H1 (cell line): ENCODE data around the gene TMEM116. TPM values are rescaled to one million over a fixed set of nuclear protein-coding genes. Genes with fewer than 3 reads are reported as not detected.

Experiments
- CTCF ChIA-PET: fragments of 300-600 bp; sonication (Branson Sonifier 250); formaldehyde crosslinking; loops from one replicate; lab custom pipeline; 2021; ENCODE audit not compliant: partially characterized antibody; lab: Charles Lee
- POLR2A ChIA-PET: fragments of 300-600 bp; sonication (Branson Sonifier 250); formaldehyde crosslinking; loops from one replicate; lab custom pipeline; 2021; ENCODE audit warnings: inconsistent platforms; ENCODE audit not compliant: partially characterized antibody; lab: Charles Lee
- DNase-seq, 2 experiments: peaks; one replicate each; pipeline versions ENCODE4 v3.0.0 to v3.0.0-alpha.2; 2010 to 2022; ENCODE audit warnings: low spot score in 2 of 2, low read depth in 1 of 2, mixed read lengths in 1 of 2
- FAIRE-seq: peaks from 2 replicates; lab custom pipeline; 2011; peaks lifted over from hg19 to GRCh38; lab: Jason Lieb, UNC
- H2AFZ ChIP-seq: 2 replicates; pipeline ENCODE4 v1.8.1; 2012; ENCODE audit warnings: low read length, inconsistent platforms
- H2AK5ac ChIP-seq: 2 replicates; pipeline ENCODE4 v1.6.1; 2013; ENCODE audit warnings: low read depth, low read length
- H2BK120ac ChIP-seq: replicated peaks from 2 replicates; pipeline ENCODE3; 2013; ENCODE audit warnings: low read depth, low read length, inconsistent platforms
- H2BK12ac ChIP-seq: 2 replicates; pipeline ENCODE4 v1.6.1; 2013; ENCODE audit warnings: low read depth, low read length
- H2BK15ac ChIP-seq: 2 replicates; pipeline ENCODE4 v1.6.1; 2013; ENCODE audit warnings: low read length
- H2BK20ac ChIP-seq: 2 replicates; pipeline ENCODE4 v1.6.1; 2013; ENCODE audit warnings: low read length
- H2BK5ac ChIP-seq: 2 replicates; pipeline ENCODE4 v1.6.1; 2013; ENCODE audit warnings: low read depth, low read length
- H3K14ac ChIP-seq: 2 replicates; pipeline ENCODE4 v1.6.1; 2013; ENCODE audit warnings: inconsistent platforms; ENCODE audit not compliant: insufficient read length
- H3K18ac ChIP-seq: 2 replicates; pipeline ENCODE4 v1.6.1; 2013; ENCODE audit warnings: low read length; ENCODE audit errors: extremely low read depth
- H3K23ac ChIP-seq: 2 replicates; pipeline ENCODE4 v1.6.1; 2013; ENCODE audit warnings: inconsistent platforms; ENCODE audit not compliant: insufficient read length
- H3K23me2 ChIP-seq: 2 replicates; pipeline ENCODE4 v1.6.1; 2013; ENCODE audit warnings: low read depth, low read length
- H3K27ac ChIP-seq: 2 replicates; pipeline ENCODE4 v1.6.1; 2011; ENCODE audit warnings: low read depth, low read length, inconsistent platforms
- H3K27me3 ChIP-seq, 4 experiments: replicated peaks in 1 of 4; 1 replicate in 1 of 4; 2 replicates in 3 of 4; pipeline versions ENCODE4 v1.6.1 to v1.8.1; 2011 to 2013; ENCODE audit warnings: low read length in 3 of 4, mild to moderate bottlenecking in 3 of 4, inconsistent platforms in 2 of 4, mixed read lengths in 2 of 4, moderate library complexity in 1 of 4; ENCODE audit not compliant: control insufficient read depth in 3 of 4, insufficient read depth in 3 of 4; ENCODE audit errors: extremely low read depth in 1 of 4
- H3K36me3 ChIP-seq, 4 experiments: 2 replicates each; pipeline versions ENCODE4 v1.6.1 to v1.8.1; 2011 to 2013; ENCODE audit warnings: mild to moderate bottlenecking in 4 of 4, low read length in 3 of 4, moderate library complexity in 2 of 4, control low read depth in 1 of 4, inconsistent platforms in 1 of 4; ENCODE audit not compliant: insufficient read depth in 4 of 4, control insufficient read depth in 2 of 4
- H3K4ac ChIP-seq: replicated peaks from 2 replicates; pipeline ENCODE3; 2013; ENCODE audit warnings: low read length, low read depth, mixed read lengths, inconsistent platforms; ENCODE audit not compliant: insufficient read length
- H3K4me1 ChIP-seq, 4 experiments: replicated peaks in 1 of 4; 1 replicate in 1 of 4; 2 replicates in 3 of 4; pipeline versions ENCODE4 v1.6.1 to v1.8.1; 2011 to 2013; ENCODE audit warnings: low read length in 3 of 4, inconsistent platforms in 2 of 4, mixed read lengths in 1 of 4; ENCODE audit not compliant: insufficient read depth in 4 of 4, control insufficient read depth in 3 of 4
- H3K4me2 ChIP-seq, 2 experiments: 2 replicates each; pipeline versions ENCODE4 v1.6.1 to v1.8.1; 2011 to 2013; ENCODE audit warnings: low read depth in 2 of 2, low read length in 2 of 2, control low read depth in 1 of 2, inconsistent platforms in 1 of 2, mild to moderate bottlenecking in 1 of 2; ENCODE audit not compliant: insufficient read depth in 1 of 2
- H3K4me3 ChIP-seq, 4 experiments: fragments of 200-600, 300-600 bp in 1 of 4; sonication (generic), shearing (Covaris generic), sonication (Bioruptor Twin) in 1 of 4; 2 replicates each; pipeline versions ENCODE4 v1.5.1 to v1.8.1; 2011 to 2016; ENCODE audit warnings: low read length in 4 of 4, low read depth in 3 of 4, control low read depth in 2 of 4, inconsistent platforms in 2 of 4, mild to moderate bottlenecking in 2 of 4, mixed read lengths in 1 of 4, moderate library complexity in 1 of 4; ENCODE audit not compliant: insufficient read depth in 2 of 4; ENCODE audit errors: extremely low read depth in 1 of 4
- H3K56ac ChIP-seq: replicated peaks from 2 replicates; pipeline ENCODE3; 2013; ENCODE audit warnings: low read depth, mild to moderate bottlenecking, mixed read lengths, low read length, inconsistent platforms; ENCODE audit not compliant: insufficient read length
- H3K79me1 ChIP-seq: 2 replicates; pipeline ENCODE4 v1.6.1; 2013; ENCODE audit warnings: low read depth, low read length, control low read depth
- H3K79me2 ChIP-seq, 2 experiments: 2 replicates each; pipeline versions ENCODE4 v1.6.1 to v1.8.1; 2012 to 2013; ENCODE audit warnings: low read length in 2 of 2, mild to moderate bottlenecking in 2 of 2, inconsistent platforms in 1 of 2; ENCODE audit not compliant: insufficient read depth in 2 of 2, control insufficient read depth in 1 of 2
- H3K9ac ChIP-seq, 4 experiments: replicated peaks in 1 of 4; 1 replicate in 1 of 4; 2 replicates in 3 of 4; pipeline versions ENCODE4 v1.6.1 to v1.8.1; 2011 to 2013; ENCODE audit warnings: low read depth in 3 of 4, low read length in 3 of 4, control low read depth in 2 of 4, mild to moderate bottlenecking in 2 of 4, moderate library complexity in 2 of 4, inconsistent platforms in 1 of 4; ENCODE audit errors: extremely low read depth in 1 of 4
- H3K9me3 ChIP-seq, 2 experiments: 2 replicates each; pipeline versions ENCODE4 v1.6.1 to v1.8.1; 2012 to 2013; ENCODE audit warnings: mild to moderate bottlenecking in 2 of 2, moderate library complexity in 2 of 2, control low read depth in 1 of 2, inconsistent platforms in 1 of 2, low read depth in 1 of 2, low read length in 1 of 2, mixed read lengths in 1 of 2; ENCODE audit not compliant: insufficient read depth in 2 of 2
- H4K20me1 ChIP-seq, 2 experiments: replicated peaks in 1 of 2; 2 replicates each; pipeline versions ENCODE3 to v1.8.1; 2011 to 2013; ENCODE audit warnings: inconsistent platforms in 2 of 2, low read length in 2 of 2, mild to moderate bottlenecking in 1 of 2; ENCODE audit not compliant: insufficient read depth in 2 of 2, control insufficient read depth in 1 of 2
- H4K5ac ChIP-seq: 2 replicates; pipeline ENCODE4 v1.6.1; 2013; ENCODE audit warnings: low read length, low read depth, mixed read lengths, inconsistent platforms; ENCODE audit not compliant: insufficient read length
- H4K8ac ChIP-seq: 2 replicates; pipeline ENCODE4 v1.8.0; 2013; ENCODE audit warnings: mild to moderate bottlenecking, moderate library complexity, low read length, inconsistent platforms; ENCODE audit not compliant: insufficient read depth; ENCODE audit errors: extremely low read depth
- H4K91ac ChIP-seq: replicated peaks from 2 replicates; pipeline ENCODE3; 2013; ENCODE audit warnings: low read length, mixed read lengths, inconsistent platforms; ENCODE audit not compliant: insufficient read length
- KDM4A ChIP-seq: IDR thresholded peaks from one replicate; pipeline ENCODE4 v1.7.1; 2012; ENCODE audit warnings: low read depth, mild to moderate bottlenecking, moderate library complexity, low read length, inconsistent platforms; ENCODE audit not compliant: severe bottlenecking
- RBBP5 ChIP-seq: IDR thresholded peaks from 2 replicates; pipeline ENCODE4 v1.7.1; 2012; ENCODE audit warnings: low read depth, mild to moderate bottlenecking, inconsistent platforms, low read length, moderate library complexity, borderline replicate concordance
- SIN3A ChIP-seq, 2 experiments: IDR thresholded peaks in 1 of 2; conservative IDR thresholded peaks in 1 of 2; 2 replicates each; pipeline ENCODE4 v1.6.1; 2011 to 2012; ENCODE audit warnings: low read length in 2 of 2, improper control_type of control experiment in 1 of 2, low read depth in 1 of 2, mild to moderate bottlenecking in 1 of 2
- SIRT6 ChIP-seq: IDR thresholded peaks from one replicate; pipeline ENCODE4 v1.7.1; 2012; ENCODE audit warnings: low read length, inconsistent platforms
- SRF ChIP-seq: IDR thresholded peaks from 2 replicates; pipeline ENCODE4 v1.6.1; 2011; ENCODE audit warnings: mild to moderate bottlenecking, low read depth, low read length, moderate library complexity
- SUZ12 ChIP-seq: fragments of 200-600 bp; sonication (generic); IDR thresholded peaks from 2 replicates; pipeline ENCODE4 v1.6.1; 2012; ENCODE audit warnings: mild to moderate bottlenecking, inconsistent platforms, low read length, moderate library complexity, mixed read lengths
- WGBS, 2 experiments: shearing (Covaris generic) in 1 of 2; methylation state at CpG; one replicate each; pipeline versions ENCODE4 v1.1.6 to v1.1.7; 2013 to 2015; ENCODE audit warnings: low lambda C conversion rate in 2 of 2, mixed read lengths in 2 of 2, inconsistent platforms in 1 of 2, low coverage in 1 of 2, missing lambda C conversion rate in 1 of 2; ENCODE audit not compliant: insufficient replicate concordance in 2 of 2, insufficient coverage in 1 of 2, insufficient read length in 1 of 2; ENCODE audit errors: extremely low coverage in 1 of 2, missing lambda C conversion rate in 1 of 2; 5-methylcytosine and 5-hydroxymethylcytosine counted together
- polyA plus RNA-seq, 7 experiments: library from polyadenylated mRNA; depleted of rRNA in 3 of 7; stranded (reverse) in 5 of 7; unstranded in 2 of 7; fragments of >200 nt in 5 of 7; fragments of 200-250 nt in 2 of 7; gene quantifications; 1 replicate in 5 of 7; 2 replicates in 1 of 7; 4 replicates in 1 of 7; pipeline versions ENCODE4 v1.2.1 to v1.2.3, GENCODE V29; 2011 to 2013; ENCODE audit warnings: missing spikeins in 2 of 7, mixed read lengths in 2 of 7
- total RNA-seq: library from RNA; stranded (reverse); fragmentation: NEBNext Ultra II Directional; extraction: Animal tissue kit (Norgen Biotek cat#: 25700); gene quantifications from 2 replicates; pipeline ENCODE4 v1.2.1, GENCODE V29; 2021

The TMEM116 gene
- total and polyA plus RNA-seq, 2 of the 8 experiments (the other 6 are each of a cell fraction or from before 2014, with no cell fraction given) = 8.1 to 25.2 TPM

DNA sequence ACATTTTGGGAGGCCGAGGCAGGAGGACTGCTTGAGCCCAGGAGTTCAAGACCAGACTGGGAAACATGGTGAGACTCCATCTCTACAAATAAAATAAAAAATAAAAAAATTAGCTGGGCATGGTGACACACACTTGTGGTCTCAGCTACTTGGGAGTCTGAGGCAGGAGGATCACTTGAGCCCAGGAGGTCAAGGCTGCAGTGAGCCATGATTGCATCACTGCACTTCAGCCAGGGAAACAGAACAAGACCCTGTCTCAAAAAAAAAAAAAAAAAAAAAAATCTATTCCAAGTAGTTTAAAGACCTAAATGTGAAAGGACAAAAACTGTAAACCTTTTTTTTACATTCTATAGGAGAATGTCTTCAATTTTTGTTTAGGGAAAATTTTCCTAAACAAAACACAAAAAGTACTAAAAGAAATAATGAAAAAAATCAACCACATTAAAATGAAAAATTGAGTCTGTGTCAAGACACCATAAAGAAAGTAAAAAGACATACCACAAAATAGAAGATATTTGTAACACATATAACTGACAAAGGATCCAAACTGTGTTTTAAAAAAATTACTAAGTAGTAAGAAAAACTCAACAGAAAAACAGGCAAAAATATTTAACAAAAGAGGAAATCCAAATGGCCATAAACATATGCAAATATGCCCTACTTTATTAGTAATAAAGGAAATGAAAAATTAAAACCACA, 17.0 kb downstream of the TMEM116 start:
- H3K27me3 ChIP-seq = no peaks in the 10 kb centered on the region
- H2BK5ac ChIP-seq = no peak overlapping the region
- FAIRE-seq (no peak), DNase-seq (no peak)
- TF ChIP-seq RBBP5 = no peak
- no peak for TF ChIP-seq SUZ12
- no peak for TF ChIP-seq KDM4A
- TF ChIP-seq SIN3A (conservative IDR thresholded peaks at IDR 0.05 in 1 of 2, IDR thresholded peaks at IDR 0.05 in 1 of 2; ENCODE audit: low read depth in 1 of 2, low read length in 2 of 2) = no peak
- no peak for TF ChIP-seq SRF
- no peak for TF ChIP-seq SIRT6
- no peaks in the 10 kb centered on the region for H3K36me3 ChIP-seq
- no peak overlapping the region for H3K14ac ChIP-seq
- ChIA-PET CTCF (no interaction called here), POLR2A (interaction anchor here (0.7 to 4.7 kb wide), 4 partner anchors 17 to 156 kb away, joined by 3 to 32 read pairs (median 12); partner anchors contain the start of genes ERP29 and TMEM116)
- no peak overlapping the region for H3K18ac ChIP-seq
- no peak overlapping the region for H2BK12ac ChIP-seq
- no peaks in the 10 kb centered on the region for H3K23me2 ChIP-seq
- no peaks in the 10 kb centered on the region for H3K4me1 ChIP-seq
- H3K4me2 ChIP-seq = no peak overlapping the region
- no peak overlapping the region for H2BK15ac ChIP-seq
- no peak overlapping the region for H2BK20ac ChIP-seq
- H2AK5ac ChIP-seq = no peak overlapping the region
- WGBS, 2 experiments = 95% methylated on average over 1 of the region's 1 CpG; no CpG with 5 or more reads in 1 of the 2 experiments
- H4K5ac ChIP-seq = no peak overlapping the region
- no peaks in the 10 kb centered on the region for H3K9me3 ChIP-seq
- H4K91ac ChIP-seq = no peak overlapping the region
- no peaks in the 10 kb centered on the region for H4K20me1 ChIP-seq
- no peak overlapping the region for H3K4me3 ChIP-seq
- H3K56ac ChIP-seq = no peak overlapping the region
- no peak overlapping the region for H3K27ac ChIP-seq
- no peaks in the 10 kb centered on the region for H3K79me2 ChIP-seq
- H2BK120ac ChIP-seq = no peak overlapping the region
- H3K4ac ChIP-seq = no peak overlapping the region
- no peak overlapping the region for H3K23ac ChIP-seq
- H4K8ac ChIP-seq = no peak overlapping the region
- H3K9ac ChIP-seq = no peak overlapping the region
- no peak overlapping the region for H2AFZ ChIP-seq
- no peaks in the 10 kb centered on the region for H3K79me1 ChIP-seq
